Neural cell (in vitro differentiated cells): ENCODE data around the gene SRRM1. TPM values are rescaled to one million over a fixed set of nuclear protein-coding genes. Genes with fewer than 3 reads are reported as not detected.

Experiments
- H2AFZ ChIP-seq: fragments of 200-600, 300-800 bp; sonication (generic), shearing (Covaris generic); 2 replicates; pipeline ENCODE4 v1.6.0; 2014; ENCODE audit warnings: low read depth, mild to moderate bottlenecking, antibody characterized with exemption, low read length, moderate library complexity
- H3F3A ChIP-seq: fragments of 200-600 bp; shearing (Covaris generic); 2 replicates; pipeline ENCODE4 v1.6.1; 2016; ENCODE audit warnings: mild to moderate bottlenecking, moderate library complexity, mixed read lengths, antibody characterized with exemption, low read length; ENCODE audit not compliant: insufficient read depth, poor library complexity, severe bottlenecking
- H3K27ac ChIP-seq: fragments of 200-600, 300-800 bp; sonication (generic), shearing (Covaris generic); 2 replicates; pipeline ENCODE4 v1.5.1; 2014; ENCODE audit warnings: mild to moderate bottlenecking, low read length, moderate library complexity
- H3K27me3 ChIP-seq: fragments of 300-800, 200-600 bp; sonication (generic), shearing (Covaris generic); 2 replicates; pipeline ENCODE4 v1.6.0; 2014; ENCODE audit warnings: mild to moderate bottlenecking, low read depth, low read length, moderate library complexity; ENCODE audit not compliant: insufficient read depth
- H3K36me3 ChIP-seq: fragments of 300-800, 200-600 bp; sonication (generic), shearing (Covaris generic); 2 replicates; pipeline ENCODE4 v1.5.1; 2014; ENCODE audit warnings: mild to moderate bottlenecking, antibody characterized with exemption, low read length, moderate library complexity; ENCODE audit not compliant: insufficient read depth
- H3K4me2 ChIP-seq: fragments of 300-800, 200-600 bp; sonication (generic), shearing (Covaris generic); 2 replicates; pipeline ENCODE4 v1.6.0; 2014; ENCODE audit warnings: mild to moderate bottlenecking, low read length
- H3K4me3 ChIP-seq: fragments of 300-800, 200-600 bp; sonication (generic), shearing (Covaris generic); 2 replicates; pipeline ENCODE4 v1.5.1; 2014; ENCODE audit warnings: mild to moderate bottlenecking, low read length, moderate library complexity
- H3K79me2 ChIP-seq: fragments of 200-600 bp; shearing (Covaris generic); replicated peaks from 2 replicates; pipeline ENCODE4 v1.6.0; 2014; ENCODE audit warnings: mild to moderate bottlenecking, low read length, moderate library complexity; ENCODE audit not compliant: insufficient read depth
- H3K9ac ChIP-seq: fragments of 300-800, 200-600 bp; sonication (generic), shearing (Covaris generic); 2 replicates; pipeline ENCODE4 v1.6.1; 2016; ENCODE audit warnings: mild to moderate bottlenecking, low read length, mixed read lengths
- H3K9me2 ChIP-seq: fragments of 200-600 bp; shearing (Covaris generic); 2 replicates; pipeline ENCODE4 v1.6.1; 2016; ENCODE audit warnings: mild to moderate bottlenecking, low read length, mixed read lengths; ENCODE audit not compliant: insufficient read depth
- H3K9me3 ChIP-seq: fragments of 200-600, 300-800 bp; sonication (generic), shearing (Covaris generic); 2 replicates; pipeline ENCODE4 v1.6.1; 2016; ENCODE audit warnings: mild to moderate bottlenecking, mixed run types, low read length, moderate library complexity, mixed read lengths
- H4K20me1 ChIP-seq: fragments of 200-600 bp; shearing (Covaris generic); 2 replicates; pipeline ENCODE4 v1.6.1; 2016; ENCODE audit warnings: mild to moderate bottlenecking, mixed run types; ENCODE audit not compliant: insufficient read depth
- CTCF ChIP-seq: fragments of 450-650 bp; IDR thresholded peaks from 2 replicates; pipeline ENCODE4 v1.5.1; 2014; ENCODE audit warnings: antibody characterized with exemption, mild to moderate bottlenecking, moderate library complexity; ENCODE audit not compliant: poor library complexity, severe bottlenecking
- EP300 ChIP-seq: fragments of 450-650 bp; conservative IDR thresholded peaks from 2 replicates; pipeline ENCODE4 v1.6.1; 2014; ENCODE audit warnings: antibody characterized with exemption, mild to moderate bottlenecking, moderate library complexity; ENCODE audit not compliant: poor library complexity, severe bottlenecking
- EZH2 ChIP-seq: fragments of 200-600, 300-800 bp; shearing (Covaris generic), sonication (generic); IDR thresholded peaks from 2 replicates; pipeline ENCODE4 v1.6.1; 2014; ENCODE audit warnings: antibody characterized with exemption, low read length, borderline replicate concordance, mild to moderate bottlenecking; ENCODE audit not compliant: insufficient read depth, poor library complexity, severe bottlenecking
- MXI1 ChIP-seq: fragments of 450-650 bp; conservative IDR thresholded peaks from 2 replicates; pipeline ENCODE4 v1.6.1; 2014; ENCODE audit warnings: antibody characterized with exemption, mild to moderate bottlenecking; ENCODE audit not compliant: poor library complexity, severe bottlenecking
- POLR2AphosphoS5 ChIP-seq: IDR thresholded peaks from 2 replicates; pipeline ENCODE4 v1.6.1; 2012
- RAD21 ChIP-seq: fragments of 450-650 bp; conservative IDR thresholded peaks from 2 replicates; pipeline ENCODE4 v1.6.1; 2014; ENCODE audit warnings: antibody characterized with exemption, mild to moderate bottlenecking, moderate library complexity
- REST ChIP-seq: IDR thresholded peaks from 2 replicates; pipeline ENCODE4 v1.6.1; 2012; ENCODE audit warnings: borderline replicate concordance
- SMC3 ChIP-seq: fragments of 450-650 bp; conservative IDR thresholded peaks from 2 replicates; pipeline ENCODE4 v1.6.1; 2014; ENCODE audit warnings: antibody characterized with exemption, mild to moderate bottlenecking, moderate library complexity; ENCODE audit not compliant: poor library complexity
- TAF1 ChIP-seq: IDR thresholded peaks from 2 replicates; pipeline ENCODE4 v1.6.1; 2012; ENCODE audit warnings: low read depth
- polyA plus RNA-seq: library from polyadenylated mRNA; depleted of rRNA; stranded (reverse); fragments of >200 nt; gene quantifications from 2 replicates; pipeline ENCODE4 v1.2.3, GENCODE V29; 2014

SRRM1 gene
- polyA plus RNA-seq, 1 donor from 2014 or later, result 37.1 TPM

- TF ChIP-seq TAF1 (no peak), REST (no peak), RAD21 (no peak)
- no peak overlapping the region for H3K4me2 ChIP-seq
- H3F3A ChIP-seq, result no peaks in the 10 kb centered on the region
- no peaks in the 10 kb centered on the region for H3K27me3 ChIP-seq
- H3K36me3 ChIP-seq, result no peaks in the 10 kb centered on the region
- H4K20me1 ChIP-seq, result no peaks in the 10 kb centered on the region
- no peak overlapping the region for H3K9ac ChIP-seq
- H3K4me3 ChIP-seq, result no peak overlapping the region
- H2AFZ ChIP-seq, result no peak overlapping the region
- H3K9me3 ChIP-seq, result no peaks in the 10 kb centered on the region
- no peak overlapping the region for H3K27ac ChIP-seq
- peaks cover 15% of the 10 kb centered on the region for H3K79me2 ChIP-seq
- no peaks in the 10 kb centered on the region for H3K9me2 ChIP-seq
Measured at GRCh38 chr1:24639881-24640280, 3.2 kb upstream of the SRRM1 start.

GRCh38 chr1:24640288-24640687 lies 2.8 kb upstream of the SRRM1 start:
- Histone ChIP-seq H3K27me3 (no peaks in the 10 kb centered on the region), H3K9ac (no peak overlapping the region), H3K9me3 (no peaks in the 10 kb centered on the region), H3K36me3 (no peaks in the 10 kb centered on the region), H3K9me2 (no peaks in the 10 kb centered on the region), H3F3A (no peaks in the 10 kb centered on the region), H2AFZ (no peak overlapping the region), H4K20me1 (no peaks in the 10 kb centered on the region), H3K4me3 (no peak overlapping the region), H3K79me2 (peaks cover 19% of the 10 kb centered on the region), H3K4me2 (no peak overlapping the region), H3K27ac (no peak overlapping the region)
- TF ChIP-seq POLR2AphosphoS5 (no peak), TAF1 (no peak), RAD21 (no peak), SMC3 (no peak), EZH2 (no peak), EP300 (no peak), CTCF (no peak), REST (no peak), MXI1 (no peak)
